ENCODE data around the gene EDARADD.

The EDARADD gene

GRCh38 chr1:236377832-236378535 lies 16.1 kb upstream of the EDARADD start:
- TF ChIP-seq GATA3 (IDR thresholded peaks at IDR 0.05; ENCODE audit: low read depth, low read length) (no peak), GATA2 (IDR thresholded peaks at IDR 0.05; ENCODE audit: low read depth, low read length) (no peak)

GRCh38 chr1:236381565-236382158 lies 12.4 kb upstream of the EDARADD start:
- TF ChIP-seq GATA3 (IDR thresholded peaks at IDR 0.05; ENCODE audit: low read depth, low read length) (no peak), GATA2 (IDR thresholded peaks at IDR 0.05; ENCODE audit: low read depth, low read length) (no peak)

- TF ChIP-seq GATA3 (IDR thresholded peaks at IDR 0.05; ENCODE audit: low read depth, low read length): no peak
- TF ChIP-seq GATA2 (IDR thresholded peaks at IDR 0.05; ENCODE audit: low read depth, low read length): no peak
These were observed 5.8 kb upstream of the EDARADD start for GRCh38 chr1:236388332-236388731.

GRCh38 chr1:236389253-236389652 lies 4.8 kb upstream of the EDARADD start:
- no peak for TF ChIP-seq GATA3 (IDR thresholded peaks at IDR 0.05; ENCODE audit: low read depth, low read length)
- no peak for TF ChIP-seq GATA2 (IDR thresholded peaks at IDR 0.05; ENCODE audit: low read depth, low read length)

- TF ChIP-seq GATA2 (IDR thresholded peaks at IDR 0.05; ENCODE audit: low read depth, low read length) (no peak), GATA3 (IDR thresholded peaks at IDR 0.05; ENCODE audit: low read depth, low read length) (no peak)
These were observed 3.1 kb upstream of the EDARADD start for GRCh38 chr1:236391008-236391407.

GRCh38 chr1:236392182-236392581 lies 1.9 kb upstream of the EDARADD start:
- TF ChIP-seq GATA3 (IDR thresholded peaks at IDR 0.05; ENCODE audit: low read depth, low read length) (no peak), GATA2 (IDR thresholded peaks at IDR 0.05; ENCODE audit: low read depth, low read length) (no peak)

- TF ChIP-seq GATA3 (IDR thresholded peaks at IDR 0.05; ENCODE audit: low read depth, low read length) (no peak), GATA2 (IDR thresholded peaks at IDR 0.05; ENCODE audit: low read depth, low read length) (no peak; the same call in 1 of the 2 replicates)
These were observed 768 bp downstream of the EDARADD start for GRCh38 chr1:236394879-236395229.

GRCh38 chr1:236395230-236395946 lies 1.3 kb downstream of the EDARADD start:
- no peak for TF ChIP-seq GATA2 (IDR thresholded peaks at IDR 0.05; ENCODE audit: low read depth, low read length)
- no peak for TF ChIP-seq GATA3 (IDR thresholded peaks at IDR 0.05; ENCODE audit: low read depth, low read length)

GRCh38 chr1:236395947-236396664 lies 2.0 kb downstream of the EDARADD start:
- no peak for TF ChIP-seq GATA3 (IDR thresholded peaks at IDR 0.05; ENCODE audit: low read depth, low read length)
- TF ChIP-seq GATA2 (IDR thresholded peaks at IDR 0.05; ENCODE audit: low read depth, low read length): no peak

- TF ChIP-seq GATA3 (IDR thresholded peaks at IDR 0.05; ENCODE audit: low read depth, low read length) (no peak), GATA2 (IDR thresholded peaks at IDR 0.05; ENCODE audit: low read depth, low read length) (no peak)
These were observed 2.6 kb downstream of the EDARADD start for GRCh38 chr1:236396665-236397043.

GRCh38 chr1:236397173-236397759 lies 3.2 kb downstream of the EDARADD start:
- no peak for TF ChIP-seq GATA3 (IDR thresholded peaks at IDR 0.05; ENCODE audit: low read depth, low read length)
- TF ChIP-seq GATA2 (IDR thresholded peaks at IDR 0.05; ENCODE audit: low read depth, low read length): no peak

- TF ChIP-seq GATA2 (IDR thresholded peaks at IDR 0.05; ENCODE audit: low read depth, low read length) (no peak), GATA3 (IDR thresholded peaks at IDR 0.05; ENCODE audit: low read depth, low read length) (no peak)
These were observed 4.5 kb downstream of the EDARADD start for GRCh38 chr1:236398538-236398937.

GRCh38 chr1:236400061-236400603 lies 6.0 kb downstream of the EDARADD start:
- no peak for TF ChIP-seq GATA3 (IDR thresholded peaks at IDR 0.05; ENCODE audit: low read depth, low read length)
- TF ChIP-seq GATA2 (IDR thresholded peaks at IDR 0.05; ENCODE audit: low read depth, low read length): no peak

GRCh38 chr1:236401698-236402097 lies 7.6 kb downstream of the EDARADD start:
- TF ChIP-seq GATA2 (IDR thresholded peaks at IDR 0.05; ENCODE audit: low read depth, low read length) (no peak), GATA3 (IDR thresholded peaks at IDR 0.05; ENCODE audit: low read depth, low read length) (no peak)

All from SH-SY5Y (cell line).